T-helper 9 cell (primary cell): ENCODE measurements around the gene SCYL1.

Source experiments
- DNase-seq: peaks from one replicate; pipeline ENCODE4 v3.0.0-alpha.2; 2020

Gene SCYL1

GRCh38 chr11:65571940-65572339 lies 47.1 kb downstream of the SCYL1 start:
- DNase-seq, result no peak

GRCh38 chr11:65572356-65573051 lies 47.6 kb downstream of the SCYL1 start, which contains the start of gene FAM89B:
TSS of gene FAM89B (plus strand) at chr11:65572538. CDS start at chr11:65572670, 132 bp downstream.
- DNase-seq, result peak; percentile 84

DNA sequence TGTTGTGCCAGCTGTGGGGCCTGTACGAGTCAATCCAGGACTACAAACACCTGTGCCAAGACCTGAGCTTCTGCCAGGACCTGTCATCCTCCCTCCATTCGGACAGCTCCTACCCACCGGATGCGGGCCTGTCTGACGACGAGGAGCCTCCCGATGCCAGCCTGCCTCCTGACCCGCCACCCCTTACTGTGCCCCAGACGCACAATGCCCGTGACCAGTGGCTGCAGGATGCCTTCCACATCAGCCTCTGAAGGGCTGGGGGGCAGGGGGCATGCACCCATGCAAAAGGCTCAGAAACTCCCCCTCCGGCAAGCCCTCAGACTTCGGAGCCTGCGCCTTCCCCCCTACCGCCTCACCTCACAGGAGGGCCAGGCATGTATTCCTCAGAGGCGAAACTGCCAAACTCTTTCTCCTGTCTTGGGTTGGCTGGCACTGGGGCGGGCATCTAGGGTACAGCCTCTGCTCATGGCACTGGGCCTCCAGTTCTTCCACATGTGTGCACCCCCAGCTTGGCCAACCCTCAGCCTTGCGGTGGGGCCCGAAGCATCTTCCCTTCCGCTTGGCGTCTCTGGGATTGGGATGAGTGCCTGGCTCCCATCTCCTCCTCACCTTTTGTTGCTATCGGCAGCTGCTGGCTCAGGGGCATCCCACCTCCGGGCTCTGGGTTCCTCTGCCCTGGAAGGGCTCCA lies 48.7 kb downstream of the SCYL1 start:
- no peak for DNase-seq

DNA sequence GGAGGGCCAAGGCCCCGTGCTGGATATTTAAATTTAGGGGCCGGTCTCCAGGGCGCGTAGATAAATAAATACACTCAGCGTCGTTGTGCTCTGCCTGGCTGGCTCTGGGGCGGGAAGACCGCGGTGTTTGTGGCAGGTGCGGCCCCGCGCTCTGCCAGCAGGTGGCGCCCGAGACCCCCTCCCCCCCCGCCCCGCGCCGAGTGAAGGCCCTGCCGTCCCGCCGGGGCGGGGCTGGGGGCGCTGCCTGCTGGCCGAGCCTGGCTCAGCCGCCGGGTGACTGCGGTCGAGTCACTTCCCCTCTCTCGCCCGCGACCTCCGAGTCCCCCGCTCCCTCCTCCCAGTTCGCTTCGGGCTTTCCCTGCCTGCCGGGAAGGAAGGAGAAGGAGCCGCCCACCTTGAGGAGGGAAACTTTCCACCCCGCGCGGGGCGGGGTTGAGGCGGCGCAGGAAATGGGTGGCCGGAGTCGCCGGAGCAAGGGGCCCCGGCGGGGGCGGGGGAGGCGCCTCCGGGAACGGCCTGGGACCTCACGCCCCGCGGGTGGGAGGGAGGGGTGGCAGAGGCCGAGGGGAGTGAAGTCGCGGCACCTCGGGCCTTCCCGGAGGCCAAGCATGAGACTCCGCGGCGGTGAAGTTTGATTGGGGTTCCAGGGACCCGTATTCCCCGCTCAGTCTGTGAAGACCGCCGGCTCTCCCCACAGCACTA lies 49.4 kb downstream of the SCYL1 start:
- DNase-seq, result peak; percentile 80

GRCh38 chr11:65574811-65575567 lies 50.1 kb downstream of the SCYL1 start:
- DNase-seq, result no peak

GRCh38 chr11:65575568-65576231 lies 50.8 kb downstream of the SCYL1 start, which contains the start of gene EHBP1L1:
TSS of gene EHBP1L1 (plus strand) at chr11:65576053. CDS start at chr11:65576303, 250 bp downstream.
- DNase-seq, result peak; percentile 78

DNA sequence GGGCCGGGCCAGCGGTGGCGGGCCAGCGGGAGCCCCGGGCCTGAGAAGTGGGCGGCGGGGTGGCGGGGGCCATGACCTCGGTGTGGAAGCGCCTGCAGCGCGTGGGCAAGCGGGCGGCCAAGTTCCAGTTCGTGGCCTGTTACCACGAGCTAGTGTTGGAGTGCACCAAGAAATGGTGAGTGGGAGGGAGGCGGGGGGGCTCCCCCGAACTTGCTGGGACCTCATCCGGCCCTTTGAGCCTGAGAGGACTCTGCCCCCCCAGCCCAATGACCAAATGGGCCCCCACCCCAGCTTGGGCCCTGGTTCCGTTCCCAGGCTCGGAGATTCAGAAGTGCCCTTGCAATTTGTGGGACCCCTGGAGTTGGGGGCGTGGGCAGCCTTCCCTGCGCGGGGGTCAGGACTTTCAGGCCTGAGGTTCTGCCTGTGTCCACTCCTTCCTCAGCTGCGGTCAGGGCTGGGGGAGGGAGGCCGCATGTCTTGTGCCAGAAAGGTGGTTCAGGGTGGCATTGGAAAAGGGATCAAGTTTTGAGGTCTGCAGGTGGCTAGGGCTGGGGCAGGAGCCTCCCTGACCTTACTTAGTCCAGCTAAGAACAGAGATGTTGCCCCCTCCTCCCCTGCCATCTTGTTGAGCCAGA lies 51.5 kb downstream of the SCYL1 start:
- DNase-seq, result no peak

GRCh38 chr11:65576867-65577755 lies 52.2 kb downstream of the SCYL1 start:
- peak; percentile 34 for DNase-seq

GRCh38 chr11:65577756-65578109 lies 52.9 kb downstream of the SCYL1 start:
- no peak for DNase-seq

- DNase-seq, result no peak
These were observed 53.3 kb downstream of the SCYL1 start for GRCh38 chr11:65578134-65578533.

DNA sequence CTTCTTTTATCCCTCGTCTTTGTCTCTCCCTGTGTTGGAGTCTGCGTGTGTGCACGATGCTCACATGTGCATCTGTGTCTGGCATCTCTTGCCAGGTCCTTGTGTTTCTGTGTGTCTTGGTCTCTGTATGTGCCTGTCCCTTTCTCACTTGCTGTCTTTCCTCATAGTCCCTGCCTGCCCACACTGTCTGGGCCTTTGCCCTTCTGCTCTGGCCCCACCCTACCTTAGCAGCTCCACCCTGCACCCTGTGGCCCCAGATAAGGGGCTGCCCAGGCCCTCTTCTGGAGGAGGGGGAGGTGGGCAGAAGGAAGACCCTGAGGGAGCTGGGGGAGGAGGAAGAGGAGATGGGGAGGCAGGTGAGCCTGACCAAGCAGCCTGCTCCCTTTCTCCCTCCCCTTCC lies 53.8 kb downstream of the SCYL1 start:
- DNase-seq, result no peak

DNA sequence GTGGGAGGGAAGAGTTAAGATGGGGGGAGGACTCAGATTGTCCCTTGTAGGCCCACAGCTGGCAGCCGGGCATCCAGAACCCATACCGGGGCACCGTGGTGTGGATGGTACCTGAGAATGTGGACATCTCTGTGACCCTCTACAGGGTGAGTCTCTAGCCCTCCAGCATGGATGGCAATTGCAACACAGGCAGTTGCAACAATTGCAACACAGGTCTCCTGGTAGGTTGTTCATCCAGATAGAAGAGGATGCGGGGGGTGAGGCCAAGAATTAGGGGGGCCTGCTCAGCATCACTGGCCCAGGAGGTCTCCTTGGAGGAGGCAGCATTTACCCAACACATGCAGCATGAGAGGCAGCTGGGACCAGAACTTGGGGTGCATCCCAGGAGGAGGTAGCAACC lies 54.4 kb downstream of the SCYL1 start:
- DNase-seq, result no peak

GRCh38 chr11:65580031-65580692 lies 55.3 kb downstream of the SCYL1 start:
- DNase-seq, result no peak

DNA sequence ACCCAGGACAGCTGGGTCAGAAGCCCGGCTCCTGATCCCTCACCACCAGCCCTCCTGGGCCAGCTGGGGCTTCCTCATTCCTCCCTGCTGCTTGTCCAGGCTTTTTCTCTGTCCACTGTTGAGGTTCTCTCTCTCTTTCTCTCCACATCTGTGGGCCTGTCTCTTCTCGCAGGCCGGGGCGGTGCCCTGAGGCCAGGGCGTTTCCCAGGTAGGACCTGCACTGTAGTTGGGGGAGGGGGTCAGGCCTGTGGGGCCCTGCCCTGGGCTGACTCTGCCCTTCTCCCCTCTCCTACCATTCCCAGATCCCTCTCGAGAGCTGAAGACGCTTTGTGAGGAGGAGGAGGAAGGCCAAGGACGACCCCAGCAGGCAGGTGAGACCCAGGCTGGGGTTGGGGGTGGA lies 55.9 kb downstream of the SCYL1 start:
- no peak for DNase-seq

GRCh38 chr11:65581928-65582327 lies 57.0 kb downstream of the SCYL1 start:
- DNase-seq, result no peak

DNA sequence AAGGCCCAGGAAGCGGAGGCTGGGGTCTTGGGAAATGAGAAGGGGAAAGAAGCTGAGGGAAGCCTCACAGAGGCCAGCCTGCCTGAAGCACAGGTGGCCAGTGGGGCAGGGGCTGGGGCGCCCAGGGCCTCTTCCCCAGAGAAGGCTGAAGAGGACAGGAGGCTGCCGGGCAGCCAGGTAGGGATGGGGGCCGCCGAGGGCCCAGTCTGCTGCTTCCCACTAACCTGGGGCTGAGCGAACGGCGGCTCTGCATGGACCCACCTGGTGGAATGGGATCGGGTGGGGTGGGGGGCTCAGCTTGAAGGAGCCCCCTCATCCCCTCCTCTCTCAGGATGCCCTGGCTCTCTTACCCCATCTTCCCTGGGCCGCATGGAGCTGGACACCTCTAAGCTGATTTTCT lies 58.7 kb downstream of the SCYL1 start:
- no peak for DNase-seq

DNA sequence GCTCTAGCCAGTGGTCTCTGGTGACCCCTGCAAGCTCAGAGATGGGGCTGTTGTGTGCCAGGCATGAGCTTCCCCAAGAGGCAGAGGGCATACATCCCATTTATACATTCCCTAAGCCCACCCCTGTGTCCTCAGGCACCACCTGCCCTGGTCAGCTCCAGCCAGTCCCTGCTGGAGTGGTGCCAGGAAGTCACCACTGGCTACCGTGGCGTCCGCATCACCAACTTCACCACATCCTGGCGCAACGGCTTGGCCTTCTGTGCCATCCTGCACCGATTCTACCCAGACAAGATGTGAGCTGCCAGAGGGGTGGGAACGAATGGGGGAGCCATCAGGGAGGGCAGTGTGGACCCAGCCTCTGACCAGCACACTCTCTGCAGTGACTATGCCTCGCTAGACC lies 59.2 kb downstream of the SCYL1 start:
- no peak for DNase-seq

DNA sequence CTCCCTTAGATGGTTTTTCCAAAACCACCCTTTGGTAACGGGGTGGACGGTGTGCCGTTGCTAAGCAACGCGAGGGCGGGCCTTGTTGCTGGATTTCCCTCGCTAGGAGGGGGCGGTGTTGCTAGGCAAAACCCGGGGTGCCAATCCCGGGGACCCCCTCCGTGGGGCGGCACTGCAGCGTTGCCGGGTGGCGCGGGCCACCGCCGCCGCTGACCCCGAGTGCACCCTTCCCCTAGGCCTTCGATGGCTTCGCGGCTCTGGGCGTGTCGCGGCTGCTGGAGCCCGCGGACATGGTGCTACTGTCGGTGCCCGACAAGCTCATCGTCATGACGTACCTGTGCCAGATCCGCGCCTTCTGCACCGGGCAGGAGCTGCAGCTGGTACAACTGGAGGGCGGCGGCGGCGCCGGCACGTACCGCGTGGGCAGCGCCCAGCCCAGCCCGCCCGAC lies 59.9 kb downstream of the SCYL1 start:
- DNase-seq, result no peak

DNA sequence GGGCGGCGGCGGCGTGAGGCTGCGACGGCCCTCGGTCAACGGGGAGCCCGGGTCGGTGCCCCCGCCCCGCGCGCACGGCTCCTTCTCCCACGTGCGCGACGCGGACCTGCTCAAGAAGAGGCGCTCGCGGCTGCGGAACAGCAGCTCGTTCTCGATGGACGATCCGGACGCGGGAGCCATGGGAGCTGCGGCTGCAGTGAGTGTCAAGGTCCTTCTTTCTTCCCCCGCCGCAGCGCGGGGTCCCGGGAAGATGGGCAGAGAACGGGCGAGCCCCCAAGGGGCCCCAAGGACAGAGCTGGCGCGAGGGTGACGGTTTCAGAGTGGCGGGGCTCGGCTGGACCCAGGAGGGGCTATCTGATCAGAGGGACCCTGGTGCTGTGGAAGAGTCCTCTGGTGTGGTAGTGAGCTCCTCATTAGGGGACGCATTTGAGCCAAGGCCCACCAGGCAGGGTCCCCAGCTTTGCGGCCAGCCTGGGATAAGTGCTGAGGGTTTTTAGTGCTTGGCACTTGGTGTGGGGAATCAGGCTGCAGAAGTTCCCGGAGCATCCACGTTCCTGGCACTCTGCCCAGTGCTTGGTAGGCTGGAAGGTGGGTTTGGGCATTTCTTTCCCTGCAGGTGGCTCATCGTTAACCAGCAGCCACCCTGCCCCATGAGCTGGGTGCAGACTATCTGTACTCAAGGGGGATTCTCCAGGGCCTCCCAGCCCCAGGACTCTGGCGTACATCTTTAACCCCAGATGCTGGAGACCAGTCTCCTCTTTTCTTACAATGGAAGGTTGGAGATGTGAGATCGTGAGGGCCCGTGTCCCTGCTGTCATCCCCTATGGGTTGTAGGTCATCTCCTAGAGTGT lies 60.7 kb downstream of the SCYL1 start:
- no peak for DNase-seq
